NCI-H2227 treated with DMSO at 0.1 percent for 48 hours (cell line): Measurements from ENCODE around the gene GZF1.

Experiments
- DNase-seq: peaks from one replicate; lab custom pipeline; 2025; lab: John Stamatoyannopoulos, UW

GZF1 gene

GRCh38 chr20:23361476-23362391, at the start of gene GZF1:
TSS of gene GZF1 (plus strand) at chr20:23362182. CDS start at chr20:23364384, 2,202 bp downstream.
- DNase-seq = peak; percentile 97

GRCh38 chr20:23313271-23313670, 48.7 kb upstream of the GZF1 start:
- DNase-seq = no peak

DNA sequence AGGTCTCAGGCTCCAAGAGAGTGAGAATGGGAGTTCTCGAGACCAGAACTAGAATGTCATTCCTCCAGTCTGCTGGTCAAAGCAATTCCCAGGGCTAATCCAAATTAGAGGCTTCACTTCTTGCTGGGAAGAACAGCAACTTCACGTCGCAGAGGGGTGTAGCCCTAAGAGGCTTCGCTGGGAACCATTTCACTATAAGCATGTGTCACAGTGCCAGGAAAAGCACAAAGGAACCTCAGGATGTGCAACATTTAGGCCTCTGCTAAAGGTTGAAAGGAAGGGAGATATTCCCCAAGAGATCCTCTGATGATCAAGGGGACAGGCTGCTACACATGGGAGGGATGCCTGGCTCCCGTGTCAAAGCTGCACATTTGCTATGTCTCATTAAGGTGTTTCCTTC, 47.3 kb upstream of the GZF1 start:
- no peak for DNase-seq

DNA sequence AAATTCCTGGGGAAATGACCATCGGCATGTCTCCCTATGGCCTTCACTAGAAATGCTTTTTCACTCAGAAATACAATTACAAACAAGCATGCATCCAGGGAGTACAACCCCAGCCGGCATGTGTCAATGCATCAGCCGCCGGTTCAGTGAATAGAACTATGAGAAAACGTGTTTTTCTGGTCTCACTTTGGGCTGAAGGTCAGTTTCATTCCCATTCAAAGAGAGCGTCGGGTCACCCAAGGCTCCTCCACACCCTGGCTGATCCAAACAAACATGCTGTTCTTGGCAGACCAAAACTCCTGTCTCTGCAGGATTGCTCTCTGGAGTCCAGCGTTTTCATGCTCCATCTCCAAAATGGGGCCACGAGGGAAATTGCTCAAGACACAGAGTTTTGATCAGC, 46.9 kb upstream of the GZF1 start:
- DNase-seq = no peak

GRCh38 chr20:23316626-23317025, 45.4 kb upstream of the GZF1 start:
- no peak for DNase-seq

DNA sequence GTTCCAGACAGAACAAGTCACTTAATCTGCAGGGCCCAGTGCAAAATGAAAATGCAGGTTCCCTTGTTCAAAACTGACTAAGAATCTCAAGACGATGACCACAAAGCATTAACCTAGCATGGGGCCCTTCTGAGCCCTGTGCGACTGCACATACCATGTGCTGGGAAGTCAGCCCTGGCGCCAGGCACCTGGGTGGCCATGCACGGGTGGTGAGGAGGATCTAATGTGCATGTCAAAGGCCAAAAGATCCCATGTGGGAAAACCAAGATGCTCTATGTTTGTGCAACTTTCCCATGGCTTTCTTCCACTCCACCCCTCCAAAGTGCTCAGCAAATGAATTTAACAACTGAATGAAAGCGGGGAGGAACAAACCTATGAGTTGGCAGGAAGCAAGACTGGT, 44.9 kb upstream of the GZF1 start:
- DNase-seq = no peak

DNA sequence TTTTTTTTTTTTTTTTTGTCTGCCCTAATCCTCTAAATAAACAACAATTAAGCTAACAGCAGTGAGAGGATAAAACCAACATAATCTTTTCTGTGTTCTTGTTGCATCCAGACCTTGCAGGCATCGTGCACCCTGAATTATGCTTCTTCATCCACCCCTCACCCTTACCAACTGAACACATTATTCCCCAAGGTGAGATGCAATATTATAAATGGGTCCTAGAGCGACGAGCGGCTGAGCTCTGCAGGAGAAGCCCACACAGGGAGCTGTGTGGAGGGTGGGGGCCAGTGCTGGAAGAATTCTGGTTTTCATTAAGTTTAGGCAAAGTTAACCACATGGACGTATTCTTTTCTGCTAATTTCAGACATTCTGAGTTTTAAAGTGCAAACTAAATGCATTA, 43.6 kb upstream of the GZF1 start:
- no peak for DNase-seq

DNA sequence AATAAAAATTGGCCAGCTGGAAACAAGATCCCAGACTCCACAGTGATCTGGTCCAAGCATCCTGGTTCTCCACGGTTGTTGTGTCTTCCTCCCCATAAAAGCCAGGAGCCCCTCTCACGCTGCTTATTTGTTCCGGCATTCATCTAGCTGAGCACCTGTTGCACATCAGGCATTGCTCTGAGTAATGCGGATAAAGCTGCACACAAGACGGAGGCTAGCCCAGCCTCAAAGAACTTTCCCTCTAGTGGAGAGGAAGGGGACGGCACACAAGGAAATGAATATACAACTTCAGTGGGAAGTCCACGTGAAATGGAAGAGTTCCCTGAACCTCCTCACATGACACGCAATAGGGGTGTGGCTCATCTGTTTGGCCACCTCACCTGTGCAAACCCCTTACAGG, 41.7 kb upstream of the GZF1 start:
- DNase-seq = no peak

DNA sequence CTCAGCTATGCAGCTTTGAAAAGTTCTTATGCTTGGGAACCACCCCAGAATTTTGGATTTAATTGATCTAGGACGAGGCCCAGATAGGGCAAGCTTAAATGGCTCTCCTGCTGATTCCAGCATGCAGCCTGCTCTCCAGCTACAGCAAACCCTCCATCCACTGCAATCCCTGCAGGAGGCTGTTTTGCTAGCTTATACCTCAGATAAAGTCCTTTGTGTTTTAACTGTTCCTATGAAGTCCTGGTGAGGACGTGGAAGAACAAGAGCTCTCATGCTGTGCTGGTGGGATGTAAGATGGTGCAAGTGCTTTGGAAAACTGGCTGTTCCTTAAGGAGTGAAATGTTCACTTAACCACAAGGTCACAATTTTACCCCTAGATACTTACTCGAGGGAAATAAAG, 36.9 kb upstream of the GZF1 start:
- no peak for DNase-seq

GRCh38 chr20:23326774-23327173, 35.2 kb upstream of the GZF1 start:
- no peak for DNase-seq

DNA sequence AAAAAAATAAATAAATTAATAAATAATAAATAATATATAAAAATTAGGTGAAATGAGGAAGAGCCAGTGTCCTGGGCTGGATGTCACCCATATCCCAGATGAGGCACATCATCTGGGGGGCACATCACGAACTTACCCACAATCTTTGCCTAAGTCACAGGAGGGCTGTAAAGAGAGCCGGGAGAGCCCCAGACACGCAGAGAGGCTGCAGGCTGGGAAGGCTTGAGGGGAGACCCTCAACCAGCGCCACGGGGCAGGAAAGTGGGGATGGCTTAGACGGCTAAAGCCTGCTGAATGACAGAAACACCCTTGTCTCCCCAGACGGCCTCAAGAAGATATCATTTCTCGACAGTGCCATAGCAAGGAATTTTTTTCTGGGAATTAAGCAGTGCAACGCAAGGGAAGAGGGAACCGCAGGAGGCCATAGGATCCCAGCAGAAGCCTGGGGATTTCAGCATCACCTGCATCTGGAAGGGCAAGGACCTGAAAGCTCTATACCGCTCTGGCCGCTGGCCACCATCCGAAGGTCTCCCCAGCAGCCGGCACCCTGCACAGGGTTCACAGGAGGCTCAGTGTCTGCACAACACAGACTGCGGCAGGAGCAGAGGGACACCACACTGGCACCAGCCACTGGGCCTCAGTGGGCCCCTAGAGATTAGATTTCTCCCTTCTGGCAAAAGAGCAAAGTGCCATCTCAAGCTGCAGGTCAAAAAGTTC, 34.2 kb upstream of the GZF1 start:
- no peak for DNase-seq

- DNase-seq = no peak
Measured at GRCh38 chr20:23331450-23332350, 30.3 kb upstream of the GZF1 start.

DNA sequence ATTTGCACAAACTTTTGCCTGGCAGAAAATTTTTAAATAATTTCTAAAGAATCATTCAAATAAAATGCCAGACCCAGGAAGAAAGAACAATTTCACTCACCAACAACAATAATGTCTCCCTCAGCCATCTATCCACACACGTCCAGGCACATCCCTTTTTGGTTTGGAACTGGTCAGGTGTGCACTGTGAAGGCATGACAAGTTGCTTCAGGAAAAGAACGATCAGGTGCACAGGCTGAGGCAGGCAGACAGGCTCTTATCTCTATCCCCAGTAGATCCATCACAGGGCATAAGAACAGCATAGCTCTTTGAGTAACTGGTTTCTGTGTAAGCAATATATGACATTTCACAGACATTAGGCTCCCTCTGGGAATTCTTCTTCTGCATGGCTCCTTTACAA, 29.5 kb upstream of the GZF1 start:
- no peak for DNase-seq

DNA sequence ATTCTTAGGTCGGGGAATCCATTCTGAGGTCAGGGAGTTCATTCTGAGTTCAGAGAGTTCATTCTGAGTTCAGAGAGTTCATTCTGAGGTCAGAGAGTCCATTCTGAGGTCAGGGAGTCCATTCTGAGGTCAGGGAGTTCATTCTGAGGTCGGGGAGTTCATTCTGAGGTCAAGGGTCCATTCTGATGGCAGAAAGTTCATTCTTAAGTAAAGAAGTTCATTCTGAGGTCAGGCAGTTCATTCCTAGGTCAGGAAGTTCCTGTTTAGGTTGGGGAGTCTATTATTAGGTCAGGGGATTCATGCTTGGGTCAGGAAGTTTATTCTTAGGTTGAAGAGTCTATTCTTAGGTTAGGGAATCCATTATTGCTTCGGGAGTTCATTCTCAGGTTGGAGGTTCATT, 27.9 kb upstream of the GZF1 start:
- no peak for DNase-seq

GRCh38 chr20:23335521-23335920, 26.5 kb upstream of the GZF1 start:
- no peak for DNase-seq

DNA sequence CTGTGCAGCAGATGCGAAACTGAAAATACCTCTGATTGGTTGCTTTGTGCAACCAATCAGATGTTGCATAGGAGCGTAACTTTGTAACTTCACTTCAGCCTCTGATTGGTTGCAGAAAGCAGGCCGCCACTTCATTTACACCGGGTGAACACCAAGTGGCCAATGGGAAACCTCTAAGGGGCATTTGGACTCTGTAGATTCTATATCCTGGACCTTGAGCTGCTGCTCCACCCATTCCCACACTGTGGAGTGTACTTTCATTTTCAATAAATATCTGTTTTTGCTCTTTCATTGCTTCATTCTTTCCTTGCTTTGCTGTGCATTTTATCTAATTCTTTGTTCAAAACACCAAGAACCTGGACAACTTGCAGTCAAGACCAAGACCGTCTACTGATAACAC, 25.5 kb upstream of the GZF1 start:
- DNase-seq = no peak

- DNase-seq = no peak
Measured at GRCh38 chr20:23337312-23337711, 24.7 kb upstream of the GZF1 start.

- no peak for DNase-seq
Measured at GRCh38 chr20:23339986-23340385, 22.0 kb upstream of the GZF1 start.

DNA sequence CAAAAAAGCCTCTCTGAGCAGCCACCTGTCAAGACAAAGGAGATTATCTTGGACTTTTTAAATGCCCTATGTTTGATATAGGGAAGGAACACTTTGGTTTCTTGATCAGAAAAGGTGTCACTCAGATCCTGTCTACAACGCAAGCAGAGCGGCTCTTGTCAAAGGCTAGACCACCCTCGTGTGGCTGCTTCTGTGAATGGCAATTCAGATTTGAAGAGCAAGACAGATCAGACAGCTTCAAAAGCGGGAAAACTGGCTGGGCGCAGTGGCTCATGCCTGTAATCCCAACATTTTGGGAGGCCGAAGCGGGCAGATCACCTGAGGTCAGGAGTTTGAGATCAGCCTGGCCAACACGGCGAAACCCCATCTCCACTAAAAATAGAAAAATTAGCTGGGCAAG, 21.5 kb upstream of the GZF1 start:
- DNase-seq = peak; percentile 48

GRCh38 chr20:23341073-23341472, 20.9 kb upstream of the GZF1 start:
- DNase-seq = no peak

DNA sequence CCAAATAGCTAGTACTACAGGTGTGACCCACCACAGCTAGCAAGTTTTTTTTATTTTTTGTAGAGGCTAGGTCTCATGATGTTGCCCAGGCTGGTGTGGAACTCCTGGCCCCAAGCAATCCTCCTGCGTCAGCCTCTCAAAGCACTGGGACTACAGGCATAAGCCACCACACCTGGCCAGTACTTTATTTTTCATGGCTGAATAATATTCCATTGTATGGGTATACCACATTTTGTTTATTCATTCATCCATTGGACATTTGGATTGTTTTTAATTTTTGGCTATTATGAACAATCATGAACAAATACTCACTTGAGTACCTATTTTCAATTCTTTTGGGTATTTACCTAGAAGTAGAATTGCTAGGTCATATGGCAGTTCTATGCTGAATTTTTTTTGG, 18.4 kb upstream of the GZF1 start:
- no peak for DNase-seq

GRCh38 chr20:23344336-23344735, 17.6 kb upstream of the GZF1 start:
- no peak for DNase-seq
